Stimulated activated CD4-positive, alpha-beta T cell treated with anti-CD3 and anti-CD28 coated beads, Interleukin-1b, Interleukin-23, amount 100 ng/mL, for 4 hours (primary cell): ENCODE data around the gene PTGDR.
A peak's percentile ranks its signal among the peaks of the same experiment; 100 is the strongest.

Source experiments
- DNase-seq, 2 donors: peaks; one replicate each; pipeline ENCODE4 v3.0.0-alpha.2; 2020; ENCODE audit warnings: low read depth in 2 of 2

Gene PTGDR

GRCh38 chr14:52312931-52313355 is 45.4 kb downstream of the PTGDR start:
- DNase-seq = no peak

GRCh38 chr14:52313462-52313861 is 46.0 kb downstream of the PTGDR start:
- DNase-seq = no peak

GRCh38 chr14:52313903-52314594 is 46.6 kb downstream of the PTGDR start, which contains the start of gene PTGER2:
Gene PTGER2, plus strand, starts transcription at chr14:52314312. Its CDS starts 237 bp downstream, at chr14:52314549.
- DNase-seq = peak; percentile 55 to 67

GRCh38 chr14:52314595-52315354 is 47.3 kb downstream of the PTGDR start:
- peak in 1 of 2 donors; percentile 32 for DNase-seq

- DNase-seq = peak in 1 of 2 donors; percentile 12
Observed at GRCh38 chr14:52315355-52315718, 47.8 kb downstream of the PTGDR start.

- DNase-seq = no peak
Observed at GRCh38 chr14:52318062-52318461, 50.6 kb downstream of the PTGDR start.

- DNase-seq = no peak
Observed at GRCh38 chr14:52318826-52319645, 51.5 kb downstream of the PTGDR start.

- no peak for DNase-seq
Observed at GRCh38 chr14:52319919-52320318, 52.4 kb downstream of the PTGDR start.

- no peak for DNase-seq
Observed at GRCh38 chr14:52325126-52325525, 57.6 kb downstream of the PTGDR start.

- DNase-seq = no peak
Observed at GRCh38 chr14:52325630-52326029, 58.1 kb downstream of the PTGDR start.
